GM19035 (cell line): ENCODE data around the gene CD109.

Experiments
- ATAC-seq: cut with Tn5 transposase; IDR thresholded peaks from one replicate; pipeline ENCODE4 v1.9.1; 2021; ENCODE audit not compliant: unreplicated experiment

CD109 gene

DNA sequence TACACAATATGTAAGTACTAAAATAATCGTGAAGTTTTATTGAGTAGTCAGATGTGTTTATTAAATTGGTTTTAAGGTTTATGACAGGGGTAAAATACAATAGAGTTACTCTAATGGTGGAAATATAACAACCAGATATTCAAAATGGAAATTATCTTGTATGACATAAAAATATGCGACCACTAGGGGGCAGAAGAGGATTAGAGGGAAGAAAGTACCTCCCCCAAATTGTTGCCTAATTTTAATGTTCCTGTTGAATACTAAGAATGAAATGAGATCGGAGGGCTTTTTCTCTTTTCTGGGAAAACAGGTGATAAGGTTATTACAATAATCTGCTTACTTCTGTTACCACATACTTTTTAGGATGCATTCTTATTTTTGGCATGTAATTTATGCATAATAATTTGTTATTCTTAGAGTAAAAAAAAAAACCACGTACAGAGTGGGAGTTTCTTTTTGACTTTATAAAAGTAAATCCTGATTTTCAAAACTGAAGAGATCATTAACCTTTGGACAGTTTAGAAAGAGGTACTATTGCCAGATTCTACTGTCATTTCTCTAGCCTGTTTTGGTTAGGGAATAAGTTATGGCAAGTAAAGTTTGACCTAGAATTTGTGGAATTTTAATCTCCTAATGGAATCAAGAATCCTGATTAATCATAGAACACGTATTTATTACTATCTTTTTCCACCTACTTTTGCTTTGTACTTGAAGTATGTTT, 159.2 kb downstream of the CD109 start:
- ATAC-seq = peak; percentile 60

DNA sequence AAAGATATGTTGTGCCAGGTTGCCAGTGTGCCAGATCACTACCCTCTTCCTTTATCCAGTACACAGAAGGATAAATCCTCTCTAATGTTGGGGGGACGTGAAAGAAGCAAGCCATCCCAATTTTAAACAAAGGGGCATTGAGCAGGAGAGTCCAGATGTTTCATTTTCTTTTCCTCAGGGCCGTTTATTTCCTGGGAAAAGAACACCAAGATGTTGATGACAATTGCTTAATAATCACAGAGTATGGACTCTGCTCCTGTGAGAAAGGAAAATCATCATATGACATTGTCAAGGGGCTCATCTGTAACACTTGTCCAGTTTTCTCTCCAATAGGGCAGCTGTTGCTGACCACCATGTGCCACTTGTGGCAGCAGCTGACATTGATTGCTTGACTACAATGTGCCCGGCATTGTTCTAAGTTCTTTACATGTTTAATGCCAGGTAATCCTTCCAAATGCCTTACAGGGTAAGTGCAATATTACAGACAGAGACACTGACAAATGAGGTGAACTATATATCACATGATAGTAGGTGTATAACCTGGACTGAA, 161.4 kb downstream of the CD109 start:
- ATAC-seq = no peak

DNA sequence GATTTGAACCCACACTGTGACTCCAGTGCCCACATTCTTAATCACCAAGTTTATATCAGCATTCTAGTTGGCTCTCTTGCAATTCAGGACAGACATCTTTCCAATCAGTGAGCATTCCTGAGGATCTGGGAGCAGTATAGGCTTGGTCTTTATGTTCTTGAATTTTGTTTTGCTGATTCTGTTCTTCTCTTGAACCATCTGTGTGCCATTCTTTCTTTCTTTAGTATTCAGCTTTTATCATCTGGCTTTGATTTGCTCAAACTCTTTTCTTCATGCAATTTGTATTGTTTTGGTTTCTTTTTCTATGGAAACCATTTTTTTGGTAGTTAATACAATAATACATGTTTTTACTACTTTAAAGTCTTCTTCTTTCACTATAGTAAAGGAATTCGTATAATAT, 162.4 kb downstream of the CD109 start:
- no peak for ATAC-seq

DNA sequence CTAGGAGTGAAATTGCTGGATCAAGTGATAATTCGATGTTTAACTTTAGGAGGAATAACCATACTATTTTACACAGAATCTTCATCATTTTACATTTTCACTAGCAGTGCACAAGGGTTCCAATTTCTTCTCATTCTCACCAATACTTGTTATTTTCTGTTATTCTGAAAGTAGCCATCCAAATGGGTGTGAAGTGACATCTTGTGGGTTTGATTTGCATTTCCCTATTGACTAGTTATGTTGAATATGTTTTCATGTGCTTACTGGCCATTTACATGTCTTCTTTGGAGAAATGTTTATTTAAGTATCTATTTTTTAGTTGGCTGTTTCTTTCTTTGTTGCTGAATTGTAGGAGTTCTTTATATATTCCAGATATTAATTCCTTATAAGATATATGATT, 164.3 kb downstream of the CD109 start:
- ATAC-seq = no peak

DNA sequence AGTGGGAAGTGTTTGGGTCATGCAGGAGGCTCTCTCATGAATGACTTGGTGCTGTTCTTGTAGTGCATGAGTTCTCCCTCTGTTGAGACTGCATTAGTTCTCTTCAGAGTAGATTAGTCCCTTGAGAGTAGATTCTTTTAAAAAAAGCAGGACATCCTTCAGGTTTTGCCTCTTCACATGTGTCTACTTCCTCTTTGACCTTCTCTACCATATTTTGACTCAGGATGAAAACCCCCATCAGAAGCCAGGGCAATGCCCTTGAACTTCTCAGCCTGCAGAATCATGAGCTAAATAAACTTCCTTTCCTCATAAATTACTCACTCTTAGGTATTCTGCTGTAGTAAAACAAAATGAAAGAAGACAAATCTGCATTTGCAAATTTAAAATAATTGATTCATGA, 170.3 kb downstream of the CD109 start:
- ATAC-seq = no peak

GRCh38 chr6:73867411-73867810, 171.4 kb downstream of the CD109 start:
- ATAC-seq = no peak

DNA sequence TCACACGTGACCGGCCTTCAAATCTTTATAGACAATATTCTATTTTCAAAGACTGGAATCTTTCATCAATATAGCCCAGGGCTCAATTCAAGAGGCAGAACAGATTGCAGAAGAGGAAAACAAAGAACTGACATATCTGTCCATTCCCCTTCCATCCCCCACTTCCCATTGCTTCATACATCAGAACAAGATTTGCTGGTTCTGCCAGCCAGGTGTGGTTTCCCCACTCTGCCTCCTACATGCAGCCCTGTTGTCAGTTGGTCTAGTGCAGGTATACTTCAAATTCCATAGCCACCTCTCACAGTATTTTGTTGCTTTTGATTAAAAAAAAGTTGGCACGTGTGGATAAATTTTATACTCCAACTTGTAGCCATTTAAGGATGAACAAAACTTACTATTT, 174.9 kb downstream of the CD109 start:
- no peak for ATAC-seq

- no peak for ATAC-seq
These were observed 177.1 kb downstream of the CD109 start for GRCh38 chr6:73873081-73873480.
